CD4-positive, alpha-beta T cell (primary cell): ENCODE measurements around the gene BOK. TPM values are rescaled to one million over a fixed set of nuclear protein-coding genes. Genes with fewer than 3 reads are reported as not detected.
"Not testable (repeated sequence)": the region's sequence is repeated elsewhere in the genome, so short reads cannot be mapped to it uniquely, and the experiment has no call there.

Experiments used
- ATAC-seq: fragments of 200-7000 bp; cut with Tn5 transposase; one replicate; pipeline ENCODE4 v1.10.0; 2022; ENCODE audit warnings: mild to moderate bottlenecking; ENCODE audit not compliant: poor library complexity
- CTCF ChIA-PET: fragments of 350-600 bp; sonication (Branson Sonifier 250); formaldehyde crosslinking; loops from one replicate; lab custom pipeline; 2021; ENCODE audit warnings: antibody characterized with exemption, inconsistent platforms; lab: Charles Lee
- POLR2A ChIA-PET: fragments of 350-600 bp; sonication (Branson Sonifier 250); formaldehyde crosslinking; loops from one replicate; lab custom pipeline; 2021; ENCODE audit warnings: antibody characterized with exemption, inconsistent platforms; lab: Charles Lee
- DNase-seq, 14 experiments: peaks; one replicate each; pipeline ENCODE4 v3.0.0-alpha.2; 2013 to 2020; ENCODE audit warnings: mixed read lengths in 2 of 14
- H3K27ac ChIP-seq, 2 donors: one replicate each; pipeline versions ENCODE4 v1.5.1 to v1.7.0; 2013; ENCODE audit warnings: low read length in 2 of 2, low read depth in 1 of 2, mild to moderate bottlenecking in 1 of 2
- H3K27me3 ChIP-seq, 2 experiments: 1 replicate in 1 of 2; 2 replicates in 1 of 2; pipeline versions ENCODE4 v1.6.1 to v1.7.0; 2013; ENCODE audit warnings: low read length in 2 of 2, control low read depth in 1 of 2, mild to moderate bottlenecking in 1 of 2, moderate library complexity in 1 of 2; ENCODE audit not compliant: insufficient read depth in 2 of 2, control insufficient read depth in 1 of 2
- H3K36me3 ChIP-seq: one replicate; pipeline ENCODE4 v1.6.1; 2013; ENCODE audit warnings: low read length, control low read depth; ENCODE audit not compliant: insufficient read depth
- H3K4me1 ChIP-seq: one replicate; pipeline ENCODE4 v1.6.1; 2013; ENCODE audit warnings: low read length, control low read depth; ENCODE audit not compliant: insufficient read depth
- H3K4me3 ChIP-seq: one replicate; pipeline ENCODE4 v1.5.1; 2013; ENCODE audit warnings: mild to moderate bottlenecking, low read length, moderate library complexity
- H3K9me3 ChIP-seq, 2 experiments: 1 replicate in 1 of 2; 2 replicates in 1 of 2; pipeline versions ENCODE4 v1.6.1 to v1.7.0; 2013; ENCODE audit warnings: low read length in 2 of 2, mild to moderate bottlenecking in 2 of 2, control low read depth in 1 of 2, moderate library complexity in 1 of 2; ENCODE audit not compliant: control insufficient read depth in 1 of 2, insufficient read depth in 1 of 2
- H3K27ac Mint-ChIP-seq: one replicate; pipeline ENCODE4 v1.8.0; 2020; ENCODE audit warnings: mixed read lengths
- H3K27me3 Mint-ChIP-seq: one replicate; pipeline ENCODE4 v1.8.0; 2021; ENCODE audit warnings: mixed read lengths
- H3K36me3 Mint-ChIP-seq: one replicate; pipeline ENCODE4 v1.8.0; 2021; ENCODE audit warnings: low read depth, mixed read lengths
- H3K4me1 Mint-ChIP-seq: one replicate; pipeline ENCODE4 v1.8.0; 2021; ENCODE audit warnings: low read depth, mixed read lengths
- H3K4me3 Mint-ChIP-seq: one replicate; pipeline ENCODE4 v1.8.0; 2020; ENCODE audit warnings: mild to moderate bottlenecking, mixed read lengths
- H3K9me3 Mint-ChIP-seq: one replicate; pipeline ENCODE4 v1.8.0; 2020; ENCODE audit warnings: mixed read lengths
- intact Hi-C, 2 experiments: fragments of 100-400 bp; cut with DNase I in 1 of 2; cut with micrococcal nuclease in 1 of 2; formaldehyde crosslinking; loops; one replicate each; pipeline versions ENCODE4 v1.15.1 to v1.9.0; 2023 to 2025; cut with DNase I, micrococcal nuclease
- total RNA-seq, 174 experiments: library from RNA in 2 of 174; stranded (reverse) in 2 of 174; gene quantifications; one replicate each; pipeline ENCODE4 v1.2.3 and lab custom pipeline; 2021 to 2026
- TF ChIP-seq, protein P1 (sequence below): fragments of 200-600 bp; IDR thresholded peaks from one replicate; pipeline ENCODE4 v1.8.0; 2022; ENCODE audit warnings: antibody characterized with exemption, mild to moderate bottlenecking

BOK gene
- total RNA-seq, 2 experiments from 2014 or later, result not detected

DNA sequence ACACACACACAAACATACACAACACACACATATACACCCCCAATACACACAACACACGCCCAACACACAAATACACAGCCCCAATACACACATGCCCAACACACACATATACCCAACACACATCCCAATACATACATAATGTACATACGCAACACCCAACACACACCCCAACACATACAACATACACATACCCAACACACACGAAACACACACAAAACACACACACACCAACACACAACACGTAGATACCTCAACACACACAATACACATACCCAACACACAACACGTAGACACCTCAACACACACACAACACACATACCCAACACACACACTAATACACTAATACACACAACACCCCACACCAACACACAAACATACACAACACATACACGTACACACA, 41.2 kb upstream of the BOK start:
- Mint-ChIP-seq H3K4me3 (no peak overlapping the region), H3K9me3 (no peaks in the 10 kb centered on the region), H3K36me3 (no peaks in the 10 kb centered on the region), H3K27me3 (peaks cover 5% of the 10 kb centered on the region), H3K27ac (no peak overlapping the region), H3K4me1 (no peaks in the 10 kb centered on the region)
- intact Hi-C loops, result no loop called here
- peaks cover 0 to 5% of the 10 kb centered on the region in 2 experiments for H3K27me3 ChIP-seq
- no peaks in the 10 kb centered on the region for H3K4me1 ChIP-seq
- no peaks in the 10 kb centered on the region for H3K36me3 ChIP-seq
- ATAC-seq, result no peak
- TF ChIP-seq, protein P1, sequence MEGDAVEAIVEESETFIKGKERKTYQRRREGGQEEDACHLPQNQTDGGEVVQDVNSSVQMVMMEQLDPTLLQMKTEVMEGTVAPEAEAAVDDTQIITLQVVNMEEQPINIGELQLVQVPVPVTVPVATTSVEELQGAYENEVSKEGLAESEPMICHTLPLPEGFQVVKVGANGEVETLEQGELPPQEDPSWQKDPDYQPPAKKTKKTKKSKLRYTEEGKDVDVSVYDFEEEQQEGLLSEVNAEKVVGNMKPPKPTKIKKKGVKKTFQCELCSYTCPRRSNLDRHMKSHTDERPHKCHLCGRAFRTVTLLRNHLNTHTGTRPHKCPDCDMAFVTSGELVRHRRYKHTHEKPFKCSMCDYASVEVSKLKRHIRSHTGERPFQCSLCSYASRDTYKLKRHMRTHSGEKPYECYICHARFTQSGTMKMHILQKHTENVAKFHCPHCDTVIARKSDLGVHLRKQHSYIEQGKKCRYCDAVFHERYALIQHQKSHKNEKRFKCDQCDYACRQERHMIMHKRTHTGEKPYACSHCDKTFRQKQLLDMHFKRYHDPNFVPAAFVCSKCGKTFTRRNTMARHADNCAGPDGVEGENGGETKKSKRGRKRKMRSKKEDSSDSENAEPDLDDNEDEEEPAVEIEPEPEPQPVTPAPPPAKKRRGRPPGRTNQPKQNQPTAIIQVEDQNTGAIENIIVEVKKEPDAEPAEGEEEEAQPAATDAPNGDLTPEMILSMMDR, result no peak
- no peak for DNase-seq
- H3K9me3 ChIP-seq, result no peaks in the 10 kb centered on the region
- ChIA-PET POLR2A (no interaction called here), CTCF (no interaction called here)
- no peak overlapping the region for H3K4me3 ChIP-seq
- no peak overlapping the region for H3K27ac ChIP-seq

DNA sequence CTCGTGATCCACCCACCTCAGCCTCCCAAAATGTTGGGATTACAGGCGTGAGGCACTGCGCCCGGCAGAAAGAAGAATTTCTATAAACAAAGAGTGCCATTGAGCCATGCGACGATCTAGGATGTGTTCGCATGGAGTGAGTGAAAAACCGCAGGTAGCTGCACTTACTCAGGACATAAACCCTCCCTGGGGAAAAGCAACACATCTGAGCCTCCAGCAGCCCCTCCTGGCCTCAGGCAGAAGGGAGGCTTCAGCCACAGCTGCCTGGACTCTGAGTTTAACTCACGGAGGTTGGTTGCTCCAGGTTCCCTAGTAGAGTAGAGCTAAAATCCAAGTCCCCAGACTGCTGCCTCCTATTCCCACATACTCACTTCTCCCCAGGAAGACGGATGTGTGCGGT, 38.9 kb upstream of the BOK start:
- DNase-seq, result no peak
- Histone ChIP-seq H3K4me1 (no peaks in the 10 kb centered on the region), H3K27me3 (peaks cover 0 to 5% of the 10 kb centered on the region in 2 experiments), H3K9me3 (no peaks in the 10 kb centered on the region), H3K36me3 (no peaks in the 10 kb centered on the region), H3K27ac (no peak overlapping the region), H3K4me3 (no peak overlapping the region)
- Mint-ChIP-seq H3K9me3 (no peaks in the 10 kb centered on the region), H3K4me3 (no peak overlapping the region), H3K27me3 (peaks cover 11% of the 10 kb centered on the region), H3K4me1 (no peaks in the 10 kb centered on the region), H3K36me3 (no peaks in the 10 kb centered on the region), H3K27ac (no peak overlapping the region)
- no peak for ATAC-seq
- TF ChIP-seq, protein P1, result no peak
- ChIA-PET CTCF (no interaction called here), POLR2A (no interaction called here)
- intact Hi-C loops, result no loop called here

DNA sequence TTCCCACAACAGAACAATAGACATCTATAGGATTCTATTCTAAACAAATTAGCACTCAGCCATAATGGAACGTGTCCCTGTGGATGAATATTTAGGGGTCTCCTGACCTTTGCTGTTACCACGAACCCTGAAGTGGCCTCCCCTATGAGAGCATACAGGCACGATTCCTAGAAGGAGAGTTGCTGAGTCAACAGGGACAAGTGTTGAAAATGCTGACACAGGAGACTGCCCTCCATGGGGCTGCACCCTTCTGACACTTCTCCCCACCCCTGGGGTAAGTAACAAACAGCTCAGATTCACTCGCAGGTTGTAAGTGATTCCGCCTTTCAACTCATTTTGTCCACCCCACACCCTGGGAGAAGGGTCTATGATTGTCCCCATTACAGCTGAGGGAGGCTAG, 36.1 kb upstream of the BOK start:
- Mint-ChIP-seq H3K9me3 (peaks cover 5% of the 10 kb centered on the region), H3K4me1 (no peaks in the 10 kb centered on the region), H3K27ac (no peak overlapping the region), H3K4me3 (no peak overlapping the region), H3K27me3 (peaks cover 11% of the 10 kb centered on the region), H3K36me3 (no peaks in the 10 kb centered on the region)
- Histone ChIP-seq H3K27me3 (peaks cover 0 to 5% of the 10 kb centered on the region in 2 experiments), H3K27ac (no peak overlapping the region), H3K9me3 (peaks cover 0 to 6% of the 10 kb centered on the region in 2 experiments), H3K4me1 (no peaks in the 10 kb centered on the region), H3K4me3 (no peak overlapping the region), H3K36me3 (no peaks in the 10 kb centered on the region)
- TF ChIP-seq, protein P1, result no peak
- no peak for DNase-seq
- POLR2A ChIA-PET, result no interaction called here
- CTCF ChIA-PET, result no interaction called here
- intact Hi-C loops, result no loop called here
- no peak for ATAC-seq

DNA sequence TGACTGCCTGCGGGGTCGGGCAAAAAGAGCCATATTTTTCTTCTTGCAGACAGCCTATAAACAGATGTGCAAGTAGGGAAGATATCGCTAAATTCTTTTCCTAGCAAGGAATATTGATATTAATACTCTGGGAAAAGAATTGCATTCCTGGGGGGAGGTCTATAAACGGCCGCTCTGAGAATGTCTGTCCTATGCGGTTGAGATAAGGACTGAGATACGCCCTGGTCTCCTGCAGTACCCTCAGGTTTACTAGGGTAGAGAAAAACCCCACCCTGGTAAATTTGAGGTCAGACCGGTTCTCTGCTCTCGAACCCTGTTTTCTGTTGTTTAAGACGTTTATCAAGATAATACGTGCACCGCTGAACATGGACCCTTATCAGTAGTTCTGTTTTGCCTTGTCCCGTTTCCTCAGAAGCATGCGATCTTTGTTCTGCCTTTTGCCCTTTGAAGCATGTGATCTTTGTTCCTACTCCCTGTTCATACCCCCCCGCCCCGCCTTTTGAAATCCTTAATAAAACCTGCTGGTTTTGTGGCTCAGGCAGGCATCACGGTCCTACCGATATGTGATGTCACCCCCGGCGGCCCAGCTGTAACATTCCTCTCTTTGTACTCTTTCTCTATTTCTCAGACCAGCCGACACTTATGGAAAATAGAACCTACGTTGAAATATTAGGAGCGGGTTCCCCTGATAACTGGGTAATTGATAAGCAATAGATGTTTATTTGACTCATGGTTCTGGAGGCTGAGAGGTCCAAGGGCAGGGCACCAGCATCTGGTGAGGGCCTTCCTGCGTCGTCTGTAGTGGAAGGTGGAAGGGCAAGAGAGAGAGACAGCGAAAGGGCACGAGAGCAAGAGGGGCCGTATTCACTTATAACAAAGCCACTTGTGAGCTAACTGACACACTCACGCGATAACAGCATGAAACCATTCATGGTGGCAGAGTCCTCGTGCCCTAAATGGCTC, 32.4 kb upstream of the BOK start:
- H3K4me1 ChIP-seq, H3K36me3 Mint-ChIP-seq, intact Hi-C loops, H3K9me3 ChIP-seq, H3K9me3 Mint-ChIP-seq, H3K27ac ChIP-seq, DNase-seq, H3K27me3 ChIP-seq, CTCF ChIA-PET, H3K27ac Mint-ChIP-seq, H3K4me1 Mint-ChIP-seq, ATAC-seq, POLR2A ChIA-PET, H3K4me3 Mint-ChIP-seq, H3K36me3 ChIP-seq, H3K4me3 ChIP-seq: not testable (repeated sequence)
- peaks cover 12% of the 10 kb centered on the region for H3K27me3 Mint-ChIP-seq
